GM12864 (cell line): Measurements from ENCODE around the gene PLXNA2.

Experiments used
- DNase-seq: peaks from one replicate; pipeline ENCODE4 v3.0.0-alpha.2; 2011; ENCODE audit warnings: low read depth
- H3K4me3 ChIP-seq: 2 replicates; pipeline ENCODE4 v1.5.1; 2011; ENCODE audit warnings: mild to moderate bottlenecking, low read depth, low read length, control low read depth
- CTCF ChIP-seq: IDR thresholded peaks from 2 replicates; pipeline ENCODE4 v1.5.1; 2011; ENCODE audit warnings: low read depth, mild to moderate bottlenecking, moderate library complexity, low read length, control low read depth, inconsistent platforms; ENCODE audit errors: missing control alignments

The PLXNA2 gene

GRCh38 chr1:208272713-208273112, 28.5 kb upstream of the PLXNA2 start:
- H3K4me3 ChIP-seq = no peak overlapping the region
- no peak for DNase-seq
- no peak for TF ChIP-seq CTCF

- no peak overlapping the region for H3K4me3 ChIP-seq
- no peak for DNase-seq
- no peak for TF ChIP-seq CTCF
Measured at GRCh38 chr1:208272311-208272710, 28.1 kb upstream of the PLXNA2 start.

- no peak for DNase-seq
- no peak for TF ChIP-seq CTCF
- H3K4me3 ChIP-seq = no peak overlapping the region
Measured at GRCh38 chr1:208271236-208271635, 27.1 kb upstream of the PLXNA2 start.

- TF ChIP-seq CTCF = no peak
- no peak overlapping the region for H3K4me3 ChIP-seq
- DNase-seq = no peak
Measured at GRCh38 chr1:208270651-208271141, 26.5 kb upstream of the PLXNA2 start.

- no peak overlapping the region for H3K4me3 ChIP-seq
- TF ChIP-seq CTCF = no peak
- no peak for DNase-seq
Measured at GRCh38 chr1:208269338-208269666, 25.1 kb upstream of the PLXNA2 start.

GRCh38 chr1:208268541-208269337, 24.6 kb upstream of the PLXNA2 start:
- TF ChIP-seq CTCF = no peak
- no peak for DNase-seq
- H3K4me3 ChIP-seq = no peak overlapping the region

GRCh38 chr1:208265525-208265924, 21.3 kb upstream of the PLXNA2 start:
- TF ChIP-seq CTCF = no peak
- no peak for DNase-seq
- no peak overlapping the region for H3K4me3 ChIP-seq
